ENCODE measurements around the gene EEPD1.

EEPD1 gene

GRCh38 chr7:36344622-36345021, 191.6 kb downstream of the EEPD1 start:
- TF ChIP-seq HDGF (IDR thresholded peaks at IDR 0.05; ENCODE audit: borderline replicate concordance) = no peak
- no peak for TF ChIP-seq FOXA1 (IDR thresholded peaks at IDR 0.05)
- no peak for TF ChIP-seq ARNT (IDR thresholded peaks at IDR 0.05)
- no peak for TF ChIP-seq SUZ12 (IDR thresholded peaks at IDR 0.05)
- TF ChIP-seq CTBP1 (IDR thresholded peaks at IDR 0.05; ENCODE audit: borderline replicate concordance) = no peak
- no peak for TF ChIP-seq NFRKB (IDR thresholded peaks at IDR 0.05)
- TF ChIP-seq, protein P1, sequence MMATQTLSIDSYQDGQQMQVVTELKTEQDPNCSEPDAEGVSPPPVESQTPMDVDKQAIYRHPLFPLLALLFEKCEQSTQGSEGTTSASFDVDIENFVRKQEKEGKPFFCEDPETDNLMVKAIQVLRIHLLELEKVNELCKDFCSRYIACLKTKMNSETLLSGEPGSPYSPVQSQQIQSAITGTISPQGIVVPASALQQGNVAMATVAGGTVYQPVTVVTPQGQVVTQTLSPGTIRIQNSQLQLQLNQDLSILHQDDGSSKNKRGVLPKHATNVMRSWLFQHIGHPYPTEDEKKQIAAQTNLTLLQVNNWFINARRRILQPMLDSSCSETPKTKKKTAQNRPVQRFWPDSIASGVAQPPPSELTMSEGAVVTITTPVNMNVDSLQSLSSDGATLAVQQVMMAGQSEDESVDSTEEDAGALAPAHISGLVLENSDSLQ (IDR thresholded peaks at IDR 0.05) = no peak
- TF ChIP-seq BHLHE40 (IDR thresholded peaks at IDR 0.05; ENCODE audit: borderline replicate concordance) = no peak
- no peak for TF ChIP-seq FOXM1 (IDR thresholded peaks at IDR 0.05; ENCODE audit: borderline replicate concordance)
- no peak for TF ChIP-seq TARDBP (IDR thresholded peaks at IDR 0.05)
- TF ChIP-seq LEF1 (IDR thresholded peaks at IDR 0.05; ENCODE audit: borderline replicate concordance) = no peak
- no peak for TF ChIP-seq ELF4 (IDR thresholded peaks at IDR 0.05)
- TF ChIP-seq L3MBTL2 (conservative IDR thresholded peaks at IDR 0.05) = no peak
- no peak for TF ChIP-seq FOXK2 (IDR thresholded peaks at IDR 0.05)
- no peak for TF ChIP-seq SP1 (IDR thresholded peaks at IDR 0.05)
- TF ChIP-seq ZNF384 (IDR thresholded peaks at IDR 0.05) = no peak
- DNase-seq (ENCODE audit: extremely low spot score) = no peak
- POLR2A ChIA-PET = no interaction called here
- CTCF ChIA-PET = no interaction called here

- ChIA-PET CTCF (interaction anchor here (0.6 kb wide), 1 partner anchor 12 kb away, joined by 3 read pairs; no protein-coding TSS in a partner anchor), POLR2A (no interaction called here)
- TF ChIP-seq LEF1 (IDR thresholded peaks at IDR 0.05; ENCODE audit: borderline replicate concordance) (no peak), L3MBTL2 (conservative IDR thresholded peaks at IDR 0.05) (no peak), BHLHE40 (IDR thresholded peaks at IDR 0.05; ENCODE audit: borderline replicate concordance) (no peak), SUZ12 (IDR thresholded peaks at IDR 0.05) (no peak), HDGF (IDR thresholded peaks at IDR 0.05; ENCODE audit: borderline replicate concordance) (no peak), SP1 (IDR thresholded peaks at IDR 0.05) (no peak), TARDBP (IDR thresholded peaks at IDR 0.05) (no peak), ZNF384 (IDR thresholded peaks at IDR 0.05) (no peak), ARNT (IDR thresholded peaks at IDR 0.05) (no peak), FOXA1 (IDR thresholded peaks at IDR 0.05) (no peak), ELF4 (IDR thresholded peaks at IDR 0.05) (no peak), FOXK2 (IDR thresholded peaks at IDR 0.05) (no peak), NFRKB (IDR thresholded peaks at IDR 0.05) (no peak), CTBP1 (IDR thresholded peaks at IDR 0.05; ENCODE audit: borderline replicate concordance) (no peak)
- TF ChIP-seq, protein P1 (IDR thresholded peaks at IDR 0.05) = no peak
- no peak for DNase-seq (ENCODE audit: extremely low spot score)
These were observed 193.3 kb downstream of the EEPD1 start for GRCh38 chr7:36346260-36346831.

- ChIA-PET POLR2A (no interaction called here), CTCF (interaction anchor here (0.5 kb wide), 1 partner anchor 758 kb away, joined by 5 read pairs; no protein-coding TSS in a partner anchor)
- DNase-seq (ENCODE audit: extremely low spot score) = no peak
- no peak for TF ChIP-seq ARNT (IDR thresholded peaks at IDR 0.05)
- TF ChIP-seq L3MBTL2 (conservative IDR thresholded peaks at IDR 0.05) = no peak
- no peak for TF ChIP-seq FOXM1 (IDR thresholded peaks at IDR 0.05; ENCODE audit: borderline replicate concordance)
- no peak for TF ChIP-seq LEF1 (IDR thresholded peaks at IDR 0.05; ENCODE audit: borderline replicate concordance)
- no peak for TF ChIP-seq FOXK2 (IDR thresholded peaks at IDR 0.05)
- TF ChIP-seq BHLHE40 (IDR thresholded peaks at IDR 0.05; ENCODE audit: borderline replicate concordance) = no peak
- TF ChIP-seq TARDBP (IDR thresholded peaks at IDR 0.05) = no peak
- no peak for TF ChIP-seq CTBP1 (IDR thresholded peaks at IDR 0.05; ENCODE audit: borderline replicate concordance)
- no peak for TF ChIP-seq ELF4 (IDR thresholded peaks at IDR 0.05)
- TF ChIP-seq FOXA1 (IDR thresholded peaks at IDR 0.05) = no peak
- TF ChIP-seq, protein P1 (IDR thresholded peaks at IDR 0.05) = no peak
- no peak for TF ChIP-seq ZNF384 (IDR thresholded peaks at IDR 0.05)
- no peak for TF ChIP-seq SUZ12 (IDR thresholded peaks at IDR 0.05)
- TF ChIP-seq NFRKB (IDR thresholded peaks at IDR 0.05) = no peak
- TF ChIP-seq SP1 (IDR thresholded peaks at IDR 0.05) = no peak
- TF ChIP-seq HDGF (IDR thresholded peaks at IDR 0.05; ENCODE audit: borderline replicate concordance) = no peak
These were observed 195.2 kb downstream of the EEPD1 start for GRCh38 chr7:36348256-36348655.

GRCh38 chr7:36348771-36349170, 195.7 kb downstream of the EEPD1 start:
- ChIA-PET POLR2A (no interaction called here), CTCF (no interaction called here)
- DNase-seq (ENCODE audit: extremely low spot score) = no peak
- TF ChIP-seq FOXK2 (IDR thresholded peaks at IDR 0.05) = no peak
- no peak for TF ChIP-seq CTBP1 (IDR thresholded peaks at IDR 0.05; ENCODE audit: borderline replicate concordance)

DNA sequence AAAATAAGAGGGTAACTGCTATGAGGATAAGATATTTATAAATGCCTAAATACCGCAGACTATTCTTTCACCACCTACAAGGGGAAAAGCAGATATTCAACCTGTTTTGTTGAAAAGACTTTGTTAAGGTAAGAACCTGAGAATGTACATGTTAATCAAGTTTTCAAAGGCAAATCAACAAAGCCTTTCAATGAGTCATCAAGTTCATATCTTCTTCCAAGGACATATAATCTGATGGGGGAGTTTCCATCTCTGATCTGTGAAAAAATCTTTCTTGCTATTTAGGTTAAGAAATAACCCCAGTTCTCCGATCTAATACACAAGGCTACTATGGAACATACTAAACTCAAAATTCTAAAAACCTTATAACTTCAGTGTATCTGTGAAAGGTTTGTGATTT, 196.6 kb downstream of the EEPD1 start:
- no peak for TF ChIP-seq NFRKB (IDR thresholded peaks at IDR 0.05)
- no peak for TF ChIP-seq CTBP1 (IDR thresholded peaks at IDR 0.05; ENCODE audit: borderline replicate concordance)
- no peak for TF ChIP-seq ARNT (IDR thresholded peaks at IDR 0.05)
- TF ChIP-seq, protein P1 (IDR thresholded peaks at IDR 0.05) = no peak
- no peak for TF ChIP-seq BHLHE40 (IDR thresholded peaks at IDR 0.05; ENCODE audit: borderline replicate concordance)
- TF ChIP-seq TARDBP (IDR thresholded peaks at IDR 0.05) = no peak
- no peak for TF ChIP-seq ZNF384 (IDR thresholded peaks at IDR 0.05)
- TF ChIP-seq L3MBTL2 (conservative IDR thresholded peaks at IDR 0.05) = no peak
- no peak for TF ChIP-seq SP1 (IDR thresholded peaks at IDR 0.05)
- TF ChIP-seq FOXA1 (IDR thresholded peaks at IDR 0.05) = no peak
- TF ChIP-seq HDGF (IDR thresholded peaks at IDR 0.05; ENCODE audit: borderline replicate concordance) = no peak
- TF ChIP-seq LEF1 (IDR thresholded peaks at IDR 0.05; ENCODE audit: borderline replicate concordance) = no peak
- no peak for TF ChIP-seq FOXM1 (IDR thresholded peaks at IDR 0.05; ENCODE audit: borderline replicate concordance)
- ChIA-PET POLR2A (no interaction called here), CTCF (no interaction called here)
- DNase-seq (ENCODE audit: extremely low spot score) = no peak

Data from HEK293T (cell line).